D341Med (cell line): ENCODE data around the gene OTUD5.

Experiments used
- DNase-seq: peaks from one replicate; pipeline ENCODE4 v3.0.0; 2012; ENCODE audit warnings: low spot score

Gene OTUD5

DNA sequence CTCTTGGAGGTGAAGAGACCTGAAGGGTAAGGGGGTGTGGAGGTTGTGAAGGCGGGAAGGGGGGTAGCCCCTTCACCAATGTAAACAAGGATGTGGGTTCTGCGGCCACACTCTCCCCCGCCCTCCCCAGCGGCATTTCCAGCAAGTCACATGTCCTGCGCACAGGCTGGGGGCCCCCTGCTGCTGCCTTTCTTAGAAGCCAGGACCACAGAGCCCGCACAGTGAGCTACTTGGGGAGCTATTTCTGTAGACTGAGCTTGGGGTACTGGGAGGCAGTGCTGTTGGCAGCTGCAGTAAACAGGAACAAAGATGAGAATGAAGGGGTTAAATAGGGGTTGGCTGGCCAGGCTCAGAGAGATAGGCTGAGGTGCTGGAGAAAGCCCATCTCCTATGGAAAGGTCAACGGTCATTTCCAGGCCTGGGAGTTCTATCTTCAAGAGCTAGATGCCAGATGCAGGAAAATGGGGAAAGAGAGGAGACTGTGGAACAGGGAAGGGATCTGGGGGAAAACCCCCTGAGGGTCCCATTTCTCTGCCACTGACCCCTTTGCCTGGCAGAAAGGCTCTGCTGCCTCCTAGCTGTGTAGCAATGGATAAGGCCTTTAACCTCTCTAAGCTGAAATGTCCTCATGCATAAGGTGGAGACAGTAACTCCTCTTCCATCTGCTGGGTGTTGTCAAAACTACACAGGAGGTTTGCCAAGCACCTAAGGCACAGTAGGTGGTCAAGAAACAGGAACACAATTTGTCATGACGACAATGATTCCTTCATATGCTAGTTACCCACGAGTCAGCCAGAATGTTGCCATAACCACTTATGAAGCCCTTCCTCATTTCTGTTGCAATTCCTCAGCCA is 20.1 kb downstream of the OTUD5 start:
- no peak for DNase-seq

DNA sequence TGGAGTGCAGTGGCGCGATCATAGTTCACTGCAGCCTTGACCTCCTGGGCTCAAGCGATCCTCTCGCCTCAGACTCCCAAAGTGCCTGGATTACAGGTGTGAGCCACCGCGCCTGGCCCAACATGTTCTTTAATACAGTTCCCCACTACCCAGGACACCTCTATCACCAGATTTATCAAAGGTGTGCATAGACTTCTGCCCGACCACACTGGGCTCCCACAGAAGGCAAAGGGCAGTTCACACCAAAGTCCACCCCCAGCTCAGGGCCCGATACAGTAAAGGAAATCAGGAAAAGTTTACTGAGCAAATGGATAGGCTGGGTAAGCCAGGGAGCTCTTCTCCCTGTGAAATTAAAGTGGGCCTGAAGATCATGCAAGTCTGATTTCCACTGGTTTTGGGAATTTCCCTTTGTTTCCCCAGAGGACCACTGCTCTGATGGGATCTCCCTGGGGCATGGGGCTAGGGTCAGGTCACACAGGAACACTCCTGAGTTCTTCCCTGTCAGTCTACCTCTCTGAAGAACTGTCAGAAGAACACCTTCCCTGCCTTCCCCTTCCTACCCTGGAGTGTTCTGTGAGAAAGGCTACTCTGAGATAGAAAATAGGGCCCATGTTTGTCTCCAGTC is 20.9 kb downstream of the OTUD5 start:
- no peak for DNase-seq

DNA sequence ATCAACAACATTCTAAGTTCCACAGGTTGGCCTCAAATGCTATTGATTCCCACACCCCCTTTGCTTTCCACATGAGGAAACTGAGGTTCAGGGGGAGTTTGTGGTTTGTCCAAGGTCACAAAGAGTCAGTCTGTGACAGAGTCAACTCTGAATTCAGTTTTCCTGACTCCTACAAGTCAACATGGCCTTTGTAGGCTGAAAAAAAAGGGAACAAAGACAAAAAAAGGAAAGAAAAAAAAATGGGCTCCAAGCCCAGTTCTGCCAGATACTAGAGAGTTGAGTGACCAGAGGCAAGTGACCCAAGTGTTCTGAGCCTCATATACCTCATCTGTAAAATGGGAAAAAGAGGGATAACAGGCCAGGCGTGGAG is 22.1 kb downstream of the OTUD5 start:
- DNase-seq = no peak

DNA sequence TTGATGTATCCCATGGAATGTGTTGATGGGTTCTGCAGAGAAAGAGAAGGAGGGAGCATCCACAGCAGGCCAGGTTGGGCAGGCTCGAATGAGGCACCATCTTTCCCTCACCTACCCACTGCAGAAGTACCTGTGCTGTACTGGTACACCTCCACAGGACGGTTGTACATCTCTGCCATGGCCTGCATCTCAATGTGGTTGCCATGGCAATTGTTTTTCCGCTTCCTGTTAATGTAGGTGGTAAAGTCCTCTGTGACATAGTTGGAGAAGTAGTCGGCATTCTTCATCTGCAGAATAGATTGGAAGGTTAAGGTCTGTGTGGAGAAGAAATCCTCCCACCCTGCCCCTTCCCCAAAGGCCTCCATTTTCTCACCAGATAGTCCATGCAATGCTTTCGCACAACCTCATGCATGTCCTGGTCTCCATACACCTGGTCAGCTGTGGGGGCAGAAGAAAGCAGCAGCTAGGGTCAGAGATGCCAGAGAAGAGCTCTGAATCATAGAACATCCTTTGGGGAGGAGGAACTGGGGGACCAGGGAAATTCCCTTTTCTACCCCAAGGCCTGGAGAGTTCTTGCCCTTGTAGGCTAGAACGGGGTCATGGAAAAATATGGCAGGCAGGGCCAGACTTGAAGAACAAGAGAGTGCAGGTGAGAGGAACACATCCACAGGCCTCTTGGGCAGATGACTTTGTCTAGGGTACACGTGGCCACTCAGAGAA is 22.7 kb downstream of the OTUD5 start:
- DNase-seq = no peak

DNA sequence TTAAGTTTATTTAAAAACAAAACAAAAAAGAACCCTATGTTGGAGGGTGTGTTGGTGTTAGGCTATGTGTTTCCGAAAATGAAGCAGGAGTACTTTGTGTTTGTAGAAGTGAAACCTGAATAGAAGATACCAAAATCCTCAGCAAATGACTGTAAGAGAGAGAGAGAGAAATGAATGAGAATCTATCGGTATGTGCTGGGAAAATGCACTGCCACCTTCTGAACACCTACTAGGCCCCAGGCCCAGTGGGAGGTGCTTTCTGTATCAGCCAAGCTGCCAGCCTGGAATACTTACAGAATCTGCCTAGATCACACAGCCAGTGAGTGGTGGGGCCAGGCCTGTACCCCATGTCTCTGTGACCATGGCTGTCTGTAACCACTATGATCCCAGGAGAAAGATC is 23.6 kb downstream of the OTUD5 start:
- no peak for DNase-seq

DNA sequence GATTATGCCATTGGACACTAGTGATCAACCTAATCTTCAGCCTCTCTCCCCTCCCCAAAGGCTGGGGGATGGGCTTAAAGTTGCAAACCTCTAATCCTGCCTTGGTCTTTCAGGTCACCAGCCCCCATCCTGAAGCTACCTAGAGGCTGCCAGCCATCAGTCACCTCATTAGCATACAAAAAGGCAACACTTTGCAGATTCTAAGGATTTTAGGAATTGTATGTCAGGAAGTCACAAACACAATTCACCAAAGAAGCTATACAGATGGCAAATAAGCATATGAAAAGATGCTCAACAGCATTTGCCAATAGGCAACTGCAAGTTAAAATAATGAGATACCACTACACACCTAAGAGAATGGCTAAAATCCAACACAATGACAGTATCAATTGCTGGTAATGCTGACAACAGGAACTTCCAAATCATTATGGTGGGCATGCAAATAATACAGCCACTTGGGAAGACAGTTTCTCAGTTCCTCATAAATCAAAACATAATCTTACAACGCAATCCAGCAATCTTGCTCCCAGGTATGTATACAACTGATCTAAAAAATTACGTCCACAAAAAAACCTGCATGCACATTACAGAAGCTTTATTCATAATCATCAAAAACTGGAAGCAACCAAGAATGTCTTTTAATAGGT is 29.5 kb downstream of the OTUD5 start:
- no peak for DNase-seq

DNA sequence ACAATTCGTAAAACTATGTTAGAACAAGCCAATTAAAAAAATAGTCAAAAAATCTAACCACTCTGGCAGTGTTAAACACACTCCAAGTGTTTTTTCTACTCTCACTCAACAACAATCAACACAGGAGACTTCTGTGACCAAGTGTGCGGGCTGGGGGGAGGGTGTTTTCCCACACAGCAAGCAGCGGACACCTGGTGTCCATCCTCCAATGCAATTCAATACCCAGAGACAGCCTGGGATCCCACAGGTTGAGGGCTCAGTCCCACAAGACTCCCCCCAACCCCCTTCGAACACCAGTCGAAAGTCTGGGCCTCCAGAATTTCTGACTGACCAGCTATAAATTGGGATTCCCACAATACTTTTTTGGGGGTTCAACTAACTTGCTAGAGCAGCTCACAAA is 30.3 kb downstream of the OTUD5 start:
- DNase-seq = no peak

DNA sequence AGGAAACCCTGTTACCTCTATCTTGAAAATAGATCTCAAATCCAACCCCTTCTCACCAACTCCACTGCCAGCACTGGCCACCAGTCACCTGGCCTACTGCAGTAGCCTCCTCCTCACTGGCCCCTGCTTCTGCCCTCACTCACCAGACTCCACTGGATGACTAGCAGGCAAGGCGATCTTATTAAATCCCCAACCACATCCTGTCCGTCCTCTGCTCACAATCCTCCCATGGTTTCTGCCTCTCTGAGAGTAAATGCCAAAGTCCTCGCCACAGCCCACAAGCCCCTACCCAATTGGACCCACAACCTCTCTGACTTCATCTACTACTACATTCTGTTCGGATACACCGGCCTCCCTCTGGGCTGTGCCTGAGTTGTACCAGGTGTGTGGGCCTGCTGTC is 33.1 kb downstream of the OTUD5 start:
- DNase-seq = no peak

DNA sequence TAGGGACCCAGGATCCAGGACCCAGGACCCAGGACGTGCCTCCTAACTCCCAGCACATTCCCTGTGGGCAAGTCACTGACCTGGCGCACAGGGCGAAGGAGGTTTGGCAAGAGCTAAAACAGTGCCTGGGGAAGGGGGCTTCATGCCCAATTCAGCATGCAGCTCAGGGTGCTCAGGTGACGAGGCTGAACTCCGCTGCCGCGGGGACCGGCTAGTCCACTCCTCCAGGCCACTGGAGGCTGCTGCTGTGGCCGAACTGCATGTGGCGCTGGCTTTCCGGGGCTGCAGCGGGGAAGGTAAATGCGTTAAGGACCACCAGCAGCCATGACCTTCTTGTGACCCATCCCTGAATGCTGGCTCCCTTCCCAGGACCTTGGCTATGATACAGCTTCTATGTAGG is 33.6 kb downstream of the OTUD5 start:
- no peak for DNase-seq

DNA sequence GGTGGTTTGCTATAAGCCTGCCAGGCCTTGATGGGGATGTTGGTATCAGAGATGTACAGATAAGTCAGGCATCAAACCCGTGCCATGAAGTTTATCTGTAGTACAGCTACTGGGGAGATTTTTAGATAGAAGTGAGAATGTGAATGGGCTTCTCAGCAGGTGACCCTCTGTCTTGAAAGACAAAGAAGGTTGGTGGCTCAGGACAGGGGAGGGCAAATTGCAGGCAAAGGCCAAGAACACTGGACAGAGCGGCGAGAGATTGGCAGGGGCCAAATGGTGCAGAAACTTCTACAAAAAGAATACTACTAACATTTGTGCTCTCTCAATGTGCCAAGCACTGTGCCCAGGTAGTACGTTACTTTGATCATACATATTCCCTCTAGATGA is 36.7 kb downstream of the OTUD5 start:
- DNase-seq = no peak

DNA sequence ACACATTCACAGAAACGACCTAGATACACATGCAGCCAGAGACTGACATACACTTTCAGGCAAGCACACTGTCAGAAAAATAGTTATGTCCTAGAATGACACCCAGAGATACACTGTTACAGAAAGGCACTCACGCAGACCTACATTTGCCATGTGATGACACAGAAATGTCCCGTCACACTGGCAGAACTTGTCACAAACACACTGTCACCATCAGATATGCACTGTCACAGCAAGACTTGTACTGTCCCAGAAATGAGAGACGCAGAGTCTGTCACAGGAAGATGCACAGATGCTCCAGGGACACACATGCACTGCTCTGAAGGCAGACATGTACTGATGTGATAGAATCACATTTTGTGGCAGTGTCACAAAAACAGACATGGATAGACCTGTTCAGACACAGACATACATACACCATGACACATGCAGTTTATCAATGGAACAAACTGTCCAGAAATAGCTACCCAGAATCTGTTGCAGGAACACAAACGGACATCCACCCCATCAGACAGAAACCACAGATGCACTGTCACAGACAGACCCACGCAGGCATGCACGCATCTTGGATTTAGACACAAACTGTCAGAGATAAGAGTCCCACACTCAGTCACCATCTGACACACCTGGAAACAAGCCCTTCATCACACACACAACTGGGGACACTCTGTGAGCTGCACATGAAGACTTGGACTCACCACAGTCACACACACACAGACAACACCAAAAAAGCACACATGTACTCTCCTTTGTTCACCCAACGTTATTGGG is 37.3 kb downstream of the OTUD5 start:
- no peak for DNase-seq

DNA sequence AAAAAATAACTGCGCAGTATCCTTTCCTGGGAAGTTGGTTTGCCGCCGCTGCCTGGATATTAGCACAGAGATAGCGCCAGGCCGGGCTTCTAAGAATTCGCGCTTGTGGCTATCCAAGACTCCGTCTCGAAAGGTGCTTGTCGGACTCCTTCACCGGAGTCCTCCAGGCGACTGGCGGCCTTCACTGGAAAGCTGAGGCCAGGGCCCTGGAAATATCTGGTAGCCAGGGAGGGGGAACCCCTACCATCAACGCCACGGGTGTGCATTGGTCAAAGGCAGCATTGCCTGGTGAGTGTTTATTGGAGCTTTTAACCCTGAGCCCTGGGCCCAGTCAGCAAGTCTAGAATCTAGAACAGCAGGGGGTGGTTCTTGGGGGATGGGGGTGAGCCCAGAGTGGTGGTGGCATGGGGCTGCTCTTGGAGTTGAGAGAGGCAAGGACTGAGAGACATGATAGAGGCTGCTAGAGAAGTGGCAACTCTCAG is 38.0 kb downstream of the OTUD5 start:
- DNase-seq = no peak

DNA sequence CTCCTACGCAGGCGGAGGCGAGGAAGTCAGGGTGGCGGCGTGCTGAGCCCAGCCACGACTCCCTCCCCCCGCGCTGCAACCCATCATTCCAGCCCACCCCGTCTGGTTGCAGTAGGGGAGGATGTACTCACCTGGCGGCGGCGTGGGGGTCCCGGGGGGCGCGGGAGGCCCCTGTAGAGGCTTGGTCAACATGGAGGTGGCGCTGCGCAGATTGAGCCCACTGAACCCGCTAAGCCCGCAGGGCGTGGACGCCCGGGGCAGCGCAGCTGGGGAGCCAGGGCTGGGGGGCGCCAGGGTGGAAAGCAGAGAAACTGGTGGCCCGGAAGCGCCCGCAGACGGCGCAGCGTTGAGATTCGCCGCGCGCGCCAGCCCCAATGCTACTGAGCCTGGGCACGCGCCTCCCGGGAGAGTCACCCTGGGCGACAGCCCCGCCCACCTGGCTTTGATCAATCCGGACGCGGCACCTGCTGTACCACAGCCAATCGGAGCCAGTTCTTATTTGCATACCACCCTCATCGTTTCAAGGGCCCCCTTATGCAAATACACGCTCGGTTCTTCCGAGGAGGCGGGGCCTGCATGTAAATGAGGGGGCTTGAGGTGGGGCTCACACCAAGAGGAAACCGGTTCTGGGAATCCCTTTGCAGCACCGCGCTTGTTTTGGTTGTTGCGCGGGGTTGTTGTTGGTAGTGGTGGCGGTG is 38.6 kb downstream of the OTUD5 start, which contains the start of gene PIM2:
TSS of gene PIM2 (minus strand) at position 382 of the 698 bp plus-strand sequence. CDS start at position 192, 190 bp downstream.
- DNase-seq = peak; percentile 88

DNA sequence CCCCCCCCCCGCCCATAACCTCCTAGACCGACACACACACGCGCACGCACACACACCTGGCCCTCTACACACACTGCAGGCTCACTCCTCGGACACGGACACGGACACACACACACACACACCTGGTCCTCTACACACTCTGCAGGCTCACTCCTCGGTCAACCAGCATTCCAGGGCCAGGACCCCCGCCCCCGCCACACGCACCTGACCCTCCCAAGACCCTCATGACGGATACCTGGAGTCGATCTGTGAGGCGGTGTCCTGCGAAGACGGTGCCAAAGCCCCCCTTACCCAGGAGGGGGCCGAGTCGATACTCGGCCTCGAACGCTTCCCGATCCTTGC is 39.1 kb downstream of the OTUD5 start:
- no peak for DNase-seq

DNA sequence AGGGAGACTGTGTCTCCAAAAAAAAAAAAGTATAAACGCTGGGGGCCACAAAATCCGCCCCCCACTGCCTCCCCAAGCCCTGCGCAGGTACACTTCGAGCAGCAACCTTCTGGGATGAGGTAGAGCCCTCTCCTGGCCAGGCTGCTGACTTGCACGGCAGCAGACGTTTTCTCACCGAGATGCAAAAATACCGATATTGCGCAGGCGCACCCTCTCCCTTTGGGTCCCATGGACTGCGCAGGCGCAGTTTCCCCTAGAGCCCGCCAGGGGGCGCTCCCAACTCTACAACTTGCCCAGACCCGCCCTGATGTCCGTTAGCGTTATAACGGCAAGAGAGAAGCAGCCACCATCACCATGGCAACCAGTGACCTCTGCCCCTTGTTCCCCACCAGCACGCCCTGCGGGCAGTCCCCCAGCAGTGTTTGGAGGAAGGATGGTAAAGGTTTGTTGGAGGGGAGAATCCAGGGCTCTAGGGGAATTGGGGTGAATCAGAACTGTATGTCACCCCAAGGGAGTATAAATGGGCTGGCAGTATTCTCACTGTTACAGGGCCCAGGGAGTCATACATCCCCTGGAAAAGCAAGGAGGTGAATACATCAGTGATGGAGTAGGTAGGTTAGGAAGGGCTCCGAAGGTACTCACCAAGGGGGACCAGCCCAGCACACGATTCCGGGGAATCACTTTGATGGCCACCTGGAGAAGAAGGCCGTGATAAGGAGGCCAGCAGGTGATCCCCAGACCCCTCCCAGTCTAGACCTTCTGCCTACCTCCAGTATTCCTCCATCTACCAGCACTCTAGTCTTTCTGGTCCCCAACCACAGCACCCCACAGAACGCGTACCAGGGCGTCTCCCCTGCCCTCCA is 40.0 kb downstream of the OTUD5 start:
- DNase-seq = peak; percentile 84

DNA sequence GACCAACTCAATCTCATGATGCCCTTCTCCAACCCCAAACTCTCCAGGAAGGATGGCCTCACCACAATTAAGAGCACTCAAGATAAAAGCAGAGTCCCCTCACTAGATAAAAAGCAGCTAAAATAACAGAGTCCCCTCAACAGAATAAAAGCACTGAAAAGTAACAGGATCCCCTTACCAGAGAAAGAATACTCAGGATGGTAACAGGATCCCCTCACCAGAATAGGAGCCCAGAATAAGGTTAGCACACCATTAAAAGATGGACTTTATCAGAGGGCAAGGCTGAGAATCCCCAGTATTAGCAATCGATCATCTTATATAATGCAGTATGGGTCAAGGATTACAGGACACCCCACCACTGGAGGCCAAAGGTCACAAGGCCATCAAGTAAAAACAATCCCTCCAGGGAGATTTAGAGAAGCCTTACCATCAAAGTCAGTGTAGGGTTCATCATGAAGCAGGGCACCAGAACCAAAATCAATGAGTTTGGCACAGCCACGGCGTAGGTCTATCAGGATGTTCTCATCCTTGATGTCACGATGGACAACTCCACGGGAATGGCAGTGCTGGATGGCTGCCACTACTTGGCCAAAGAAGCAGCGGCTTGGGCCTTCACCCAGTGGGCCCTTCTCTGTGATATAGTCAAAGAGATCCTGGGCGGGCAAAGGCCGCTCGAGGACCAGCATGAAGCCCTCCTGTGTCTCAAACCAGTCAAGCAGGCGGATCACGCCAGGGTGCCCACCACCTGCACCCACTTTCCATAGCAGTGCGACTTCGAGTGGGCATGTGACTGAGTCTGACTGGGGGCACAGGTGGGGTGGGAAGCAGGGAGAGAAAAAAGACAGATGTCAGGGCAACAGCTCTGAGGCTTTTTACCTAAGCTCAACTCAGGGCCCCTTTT is 42.6 kb downstream of the OTUD5 start:
- no peak for DNase-seq

DNA sequence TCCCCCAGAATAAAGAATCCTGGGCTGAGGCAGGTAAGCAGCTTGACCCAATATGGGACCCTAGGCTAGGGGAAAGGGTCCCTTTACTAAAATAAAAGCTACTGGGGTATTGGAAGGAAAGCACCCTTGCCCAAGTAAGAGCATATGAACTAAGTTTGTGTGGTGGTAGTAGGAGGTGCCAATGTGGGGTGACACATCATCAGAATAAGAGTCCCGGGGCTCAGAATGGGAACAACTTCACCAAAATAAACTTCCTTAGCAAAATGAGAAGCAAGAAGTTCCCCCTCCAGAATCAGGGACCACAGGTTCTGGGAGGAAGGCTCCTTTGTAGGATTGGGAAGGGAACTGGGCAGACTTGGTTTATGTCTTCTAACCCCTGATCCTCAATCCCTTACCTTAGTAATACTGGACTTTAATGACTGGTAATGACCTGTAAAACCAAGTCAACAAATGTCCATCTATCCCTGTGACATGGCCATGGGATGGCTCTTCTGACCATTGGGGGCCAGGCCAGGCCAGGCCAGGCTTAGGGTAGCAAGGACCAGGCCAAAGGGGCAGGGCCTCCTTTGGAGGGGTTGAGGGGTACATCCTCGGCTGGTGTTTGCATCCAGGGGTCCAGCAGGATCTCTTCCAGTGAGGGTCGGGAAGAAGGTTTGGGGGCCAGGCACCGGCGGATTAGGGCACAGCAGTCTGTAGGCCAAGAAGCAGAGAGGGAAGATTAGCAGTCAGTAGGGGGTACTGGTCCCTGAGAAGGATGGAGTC is 43.6 kb downstream of the OTUD5 start:
- DNase-seq = no peak
